Measurements from ENCODE around the gene MARCHF7.

DNA sequence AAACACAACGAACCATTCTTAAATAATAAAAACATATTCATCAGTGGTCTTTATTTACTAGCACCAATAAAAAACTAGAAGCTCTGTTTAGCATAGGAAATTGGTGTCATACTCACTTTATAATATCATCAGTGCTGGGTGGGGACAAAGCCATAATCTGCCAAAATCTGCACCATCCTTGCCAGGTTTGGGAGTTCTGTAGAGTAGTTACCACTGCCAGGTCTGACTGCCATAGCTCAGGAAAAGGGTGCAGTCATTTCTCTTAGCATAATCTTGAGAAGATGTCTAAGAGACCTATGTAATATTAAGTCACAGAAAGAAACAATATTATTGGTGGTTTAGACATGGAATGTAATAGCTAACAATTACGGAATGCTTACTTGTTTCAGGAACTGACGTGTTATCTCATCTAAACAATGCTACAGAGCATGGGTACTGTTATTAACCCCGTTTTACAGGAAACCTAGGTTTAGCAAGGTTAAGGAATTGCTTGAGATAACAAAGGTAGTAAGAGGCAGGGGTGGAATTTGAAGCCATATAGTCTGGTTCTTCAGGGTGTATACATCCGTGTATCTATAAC is 1.6 kb upstream of the MARCHF7 start:
- TF ChIP-seq, protein P1, sequence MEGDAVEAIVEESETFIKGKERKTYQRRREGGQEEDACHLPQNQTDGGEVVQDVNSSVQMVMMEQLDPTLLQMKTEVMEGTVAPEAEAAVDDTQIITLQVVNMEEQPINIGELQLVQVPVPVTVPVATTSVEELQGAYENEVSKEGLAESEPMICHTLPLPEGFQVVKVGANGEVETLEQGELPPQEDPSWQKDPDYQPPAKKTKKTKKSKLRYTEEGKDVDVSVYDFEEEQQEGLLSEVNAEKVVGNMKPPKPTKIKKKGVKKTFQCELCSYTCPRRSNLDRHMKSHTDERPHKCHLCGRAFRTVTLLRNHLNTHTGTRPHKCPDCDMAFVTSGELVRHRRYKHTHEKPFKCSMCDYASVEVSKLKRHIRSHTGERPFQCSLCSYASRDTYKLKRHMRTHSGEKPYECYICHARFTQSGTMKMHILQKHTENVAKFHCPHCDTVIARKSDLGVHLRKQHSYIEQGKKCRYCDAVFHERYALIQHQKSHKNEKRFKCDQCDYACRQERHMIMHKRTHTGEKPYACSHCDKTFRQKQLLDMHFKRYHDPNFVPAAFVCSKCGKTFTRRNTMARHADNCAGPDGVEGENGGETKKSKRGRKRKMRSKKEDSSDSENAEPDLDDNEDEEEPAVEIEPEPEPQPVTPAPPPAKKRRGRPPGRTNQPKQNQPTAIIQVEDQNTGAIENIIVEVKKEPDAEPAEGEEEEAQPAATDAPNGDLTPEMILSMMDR (IDR thresholded peaks at IDR 0.05): no peak
- no peak for TF ChIP-seq POLR2A (IDR thresholded peaks at IDR 0.05)

Data from thyroid gland (tissue), 4 donors.